Motor neuron (in vitro differentiated cells): ENCODE results near the gene OOSP4A. TPM values are rescaled to one million over a fixed set of nuclear protein-coding genes. Genes with fewer than 3 reads are reported as not detected.

Experiments used
- ATAC-seq, 8 experiments: fragments of 200-7000 bp; cut with Tn5 transposase; replicated peaks in 6 of 8; 2 replicates each; pipeline ENCODE4 v1.8.0; 2021; ENCODE audit warnings: mild to moderate bottlenecking in 8 of 8, moderate library complexity in 8 of 8
- H3K27ac ChIP-seq, 2 donors: fragments of 250-450 bp; sonication (Bioruptor Pico); 2 replicates each; pipeline ENCODE4 v1.9.0; 2021; ENCODE audit warnings: antibody characterized with exemption in 2 of 2, mild to moderate bottlenecking in 2 of 2, moderate library complexity in 1 of 2
- H3K4me1 ChIP-seq, 2 donors: fragments of 250-450 bp; sonication (Bioruptor Pico); replicated peaks in 1 of 2; 2 replicates each; pipeline ENCODE4 v1.6.1; 2021; ENCODE audit warnings: antibody characterized with exemption in 2 of 2, mild to moderate bottlenecking in 2 of 2, moderate library complexity in 1 of 2
- H3K4me3 ChIP-seq, 5 donors: fragments of 250-450 bp; sonication (Bioruptor Pico); 2 replicates each; pipeline ENCODE4 v1.9.0; 2021; ENCODE audit warnings: antibody characterized with exemption in 5 of 5, mild to moderate bottlenecking in 5 of 5, moderate library complexity in 4 of 5
- WGBS, 10 experiments: fragments of 450-650 bp; shearing (Covaris generic); methylation state at CpG; one replicate each; pipeline ENCODE4 v1.0.0; 2022; 5-methylcytosine and 5-hydroxymethylcytosine counted together
- in situ Hi-C, 9 experiments: fragments of 400-800 bp; cut with MboI; loops; one replicate each; pipeline ENCODE4 v1.15.0; 2021; ENCODE audit warnings: low sequenced_read_pairs in 9 of 9, low pct_unique_long_range_greater_than_20kb in 2 of 9; ENCODE audit not compliant: unreplicated experiment in 9 of 9
- total RNA-seq, 8 experiments: library from RNA; unstranded; fragments of 300-600 nt; gene quantifications; 2 replicates each; pipeline versions ENCODE4 v1.2.3 to v1.2.4, GENCODE V29; 2022

OOSP4A gene
- total RNA-seq, 8 experiments from 2014 or later = not detected

DNA sequence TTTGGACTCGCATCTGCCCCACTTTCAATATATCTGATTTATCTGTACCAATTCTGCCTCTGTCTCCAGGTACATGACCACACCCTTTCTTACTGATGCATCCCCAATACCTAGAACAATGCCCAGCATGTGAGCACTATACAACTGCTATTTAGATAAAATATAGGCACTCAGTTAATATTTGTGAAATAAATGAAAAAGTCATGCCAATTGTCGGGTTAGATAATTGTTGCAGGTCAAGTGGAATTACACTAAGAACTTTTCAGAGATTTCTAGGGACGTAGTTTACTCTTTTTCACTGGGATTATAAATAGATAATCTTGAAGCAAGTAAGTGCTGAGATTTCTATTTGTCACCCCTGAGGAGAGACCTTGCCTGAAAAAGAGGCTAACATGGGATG lies 20.5 kb downstream of the OOSP4A start:
- 14 to 79% (median 59%) methylated on average over 1 to 3 of the region's 3 CpGs; no CpG with 5 or more reads in 1 of the 10 experiments for WGBS, 10 experiments

DNA sequence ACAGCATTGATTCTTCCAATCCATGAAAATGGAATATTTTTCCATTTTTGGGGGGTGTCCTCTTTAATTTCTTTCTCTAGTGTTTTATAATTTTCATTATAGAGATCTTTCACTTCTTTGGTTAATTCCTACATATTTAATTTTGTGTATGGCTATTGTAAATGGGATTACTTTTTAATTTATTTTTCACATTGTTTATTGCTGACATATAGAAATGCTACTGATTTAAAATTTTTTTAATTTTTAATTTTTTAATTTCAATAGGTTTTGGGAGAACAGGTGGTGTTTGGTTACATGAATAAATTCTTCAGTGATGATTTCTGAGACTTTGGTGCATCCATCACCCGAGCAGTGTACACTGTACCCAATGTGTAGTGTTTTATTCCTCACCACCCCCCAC lies 26.6 kb downstream of the OOSP4A start:
- Histone ChIP-seq H3K4me3 (no peak overlapping the region), H3K27ac (no peak overlapping the region), H3K4me1 (no peaks in the 10 kb centered on the region)
- 0 to 70% (median 42%) methylated on average over 1 of the region's 1 CpG for WGBS, 10 experiments
- in situ Hi-C loops = no loop called here
- no peak for ATAC-seq

More for the DNA sequence above, 20.5 kb downstream of the OOSP4A start:
- Histone ChIP-seq H3K4me1 (no peaks in the 10 kb centered on the region), H3K27ac (no peak overlapping the region), H3K4me3 (no peak overlapping the region)
- ATAC-seq = no peak
- in situ Hi-C loops = no loop called here

DNA sequence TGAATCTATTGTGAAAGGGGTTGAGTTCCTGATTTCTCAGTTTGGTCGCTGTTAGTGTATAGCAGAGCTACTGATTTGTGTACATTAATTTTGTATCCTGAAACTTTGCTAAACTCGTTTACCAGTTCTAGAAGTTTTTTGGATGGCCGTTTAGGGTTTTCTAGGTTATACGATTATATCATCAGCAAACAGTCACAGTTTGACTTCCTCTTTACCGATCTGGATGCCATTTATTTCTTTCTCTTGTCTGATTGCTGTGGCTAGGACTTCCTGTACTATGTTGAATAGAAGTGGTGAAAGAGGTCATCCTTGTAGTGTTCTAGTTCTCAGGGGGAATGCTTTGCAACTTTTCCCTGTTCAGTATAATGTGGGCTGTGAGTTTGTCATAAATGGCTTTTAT lies 28.6 kb downstream of the OOSP4A start:
- in situ Hi-C loops = no loop called here
- no peak for ATAC-seq
- Histone ChIP-seq H3K27ac (no peak overlapping the region), H3K4me1 (no peaks in the 10 kb centered on the region), H3K4me3 (no peak overlapping the region)
- WGBS, 10 experiments = 0 to 74% (median 48%) methylated on average over 2 to 5 of the region's 5 CpGs; no CpG with 5 or more reads in 2 of the 10 experiments

DNA sequence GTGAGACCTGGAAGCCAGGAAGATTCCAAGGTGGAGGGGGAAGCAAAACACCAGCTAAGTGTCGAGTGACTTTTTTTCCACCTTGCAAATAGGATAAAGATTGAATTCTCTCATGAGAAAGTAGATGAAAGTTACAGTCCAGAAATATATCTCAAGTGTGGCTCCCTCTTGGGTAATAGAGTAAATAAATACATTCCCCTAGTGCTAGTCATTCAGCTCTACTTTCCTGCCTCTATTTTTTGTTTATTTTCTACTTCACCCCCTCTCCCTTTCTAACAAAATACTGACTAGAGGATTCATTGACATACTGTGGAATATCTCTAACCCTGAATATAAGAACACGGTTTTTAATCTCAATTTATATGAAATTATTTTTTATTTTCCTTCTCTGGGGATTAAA lies 34.0 kb downstream of the OOSP4A start:
- in situ Hi-C loops = no loop called here
- ATAC-seq = no peak
- no peak overlapping the region for H3K4me3 ChIP-seq
- H3K27ac ChIP-seq = no peak overlapping the region
- no peaks in the 10 kb centered on the region for H3K4me1 ChIP-seq
- WGBS, 10 experiments = 0 to 73% (median 44%) methylated on average over 1 to 2 of the region's 2 CpGs

DNA sequence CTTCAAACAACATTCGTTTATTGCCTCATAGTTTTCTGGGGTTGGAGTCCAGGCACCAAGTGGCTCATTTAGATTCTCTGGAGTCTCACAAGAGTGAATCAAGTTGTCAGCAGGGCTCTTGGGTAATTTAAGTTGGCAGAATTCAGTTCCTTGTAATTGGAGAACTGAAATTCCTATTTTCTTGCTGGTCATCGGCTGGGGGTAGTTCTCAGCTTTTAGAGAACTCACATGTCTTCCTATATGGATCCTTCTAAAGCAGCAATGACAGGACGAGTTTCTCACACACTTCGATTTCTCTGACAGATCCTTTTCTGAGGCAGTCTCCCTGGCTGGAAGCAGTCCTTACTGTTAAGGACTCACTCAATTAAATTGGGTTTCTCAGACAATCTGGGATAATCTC lies 35.9 kb downstream of the OOSP4A start:
- Histone ChIP-seq H3K4me1 (no peaks in the 10 kb centered on the region), H3K4me3 (no peak overlapping the region), H3K27ac (no peak overlapping the region)
- WGBS, 10 experiments = 0 to 93% (median 52%) methylated on average over 1 to 4 of the region's 4 CpGs; no CpG with 5 or more reads in 1 of the 10 experiments
- in situ Hi-C loops = no loop called here
- ATAC-seq = no peak

DNA sequence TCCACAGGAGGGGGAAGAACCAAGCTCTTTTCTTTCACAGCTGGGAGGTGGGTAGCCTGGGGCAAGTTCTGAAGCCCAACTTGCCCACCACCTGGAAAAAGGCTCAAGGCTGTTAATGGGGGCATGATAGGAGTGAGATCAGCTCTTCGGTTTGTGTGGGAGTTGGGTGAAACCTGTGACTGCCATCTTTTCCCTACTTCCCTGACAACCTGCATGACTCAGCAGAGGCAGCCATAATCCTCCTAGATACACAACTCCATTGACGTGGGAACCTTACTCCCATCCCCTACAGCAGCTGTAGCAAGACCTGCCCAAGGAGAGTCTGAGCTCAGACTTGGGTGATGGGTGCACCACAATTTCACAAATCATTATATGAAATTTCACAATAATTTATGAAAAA lies 39.9 kb downstream of the OOSP4A start:
- ATAC-seq = no peak
- no peaks in the 10 kb centered on the region for H3K4me1 ChIP-seq
- 0 to 100% (median 100%) methylated on average over 1 to 2 of the region's 2 CpGs; no CpG with 5 or more reads in 5 of the 10 experiments for WGBS, 10 experiments
- H3K4me3 ChIP-seq = no peak overlapping the region
- in situ Hi-C loops = no loop called here
- H3K27ac ChIP-seq = no peak overlapping the region

DNA sequence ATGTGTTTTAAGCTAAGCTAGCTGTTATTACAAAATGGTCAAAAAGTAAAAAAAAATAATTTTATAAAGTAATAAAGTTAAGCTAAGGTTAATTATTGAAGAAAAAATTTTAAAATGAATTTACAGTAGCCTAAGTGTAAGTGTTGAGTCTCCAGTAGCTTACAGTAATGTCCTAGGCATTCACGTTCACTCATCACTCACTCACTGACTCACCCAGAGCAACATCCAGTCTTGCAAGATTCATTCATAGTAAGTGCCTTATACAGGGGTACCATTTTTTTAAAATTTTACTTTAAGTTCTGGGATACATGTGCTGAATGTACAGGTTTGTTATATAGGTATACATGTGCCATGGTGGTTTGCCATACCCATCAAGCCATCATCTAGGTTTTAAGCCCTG lies 41.5 kb downstream of the OOSP4A start:
- 0 to 100% (median 58%) methylated on average over 1 of the region's 1 CpG; no CpG with 5 or more reads in 2 of the 10 experiments for WGBS, 10 experiments
- no peak for ATAC-seq
- in situ Hi-C loops = no loop called here

DNA sequence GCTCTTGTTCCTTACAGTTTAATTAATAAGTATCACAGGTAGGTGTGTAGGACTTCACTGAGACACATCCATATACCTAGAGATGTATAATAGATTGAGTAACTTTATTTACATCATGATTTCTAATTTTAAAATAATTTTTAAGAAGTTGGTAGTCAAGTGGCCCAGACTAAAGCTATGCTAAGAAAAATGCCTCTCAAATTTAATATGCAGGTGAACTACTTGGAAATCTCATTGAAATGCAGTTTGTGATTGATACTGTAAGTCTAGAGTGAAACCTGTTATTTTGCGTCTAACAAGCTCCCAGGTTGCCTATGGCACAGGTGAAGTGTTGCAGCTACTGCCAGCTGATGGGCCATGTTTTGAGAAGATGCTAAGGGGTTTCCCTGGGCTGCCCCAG lies 53.0 kb downstream of the OOSP4A start, which contains the start of gene OOSP4B:
Gene OOSP4B (plus strand): TSS at position 301 of the 400 bp plus-strand sequence.
- in situ Hi-C loops = no loop called here
- H3K4me1 ChIP-seq = no peaks in the 10 kb centered on the region
- H3K27ac ChIP-seq = no peak within 1 kb of the TSS
- WGBS, 10 experiments = 0 to 100% (median 67%) methylated on average over 1 of the region's 1 CpG; no CpG with 5 or more reads in 5 of the 10 experiments
- no peak for ATAC-seq
- H3K4me3 ChIP-seq = no peak within 1 kb of the TSS

More for the DNA sequence above, 41.5 kb downstream of the OOSP4A start:
- no peaks in the 10 kb centered on the region for H3K4me1 ChIP-seq
- no peak overlapping the region for H3K27ac ChIP-seq
- no peak overlapping the region for H3K4me3 ChIP-seq

DNA sequence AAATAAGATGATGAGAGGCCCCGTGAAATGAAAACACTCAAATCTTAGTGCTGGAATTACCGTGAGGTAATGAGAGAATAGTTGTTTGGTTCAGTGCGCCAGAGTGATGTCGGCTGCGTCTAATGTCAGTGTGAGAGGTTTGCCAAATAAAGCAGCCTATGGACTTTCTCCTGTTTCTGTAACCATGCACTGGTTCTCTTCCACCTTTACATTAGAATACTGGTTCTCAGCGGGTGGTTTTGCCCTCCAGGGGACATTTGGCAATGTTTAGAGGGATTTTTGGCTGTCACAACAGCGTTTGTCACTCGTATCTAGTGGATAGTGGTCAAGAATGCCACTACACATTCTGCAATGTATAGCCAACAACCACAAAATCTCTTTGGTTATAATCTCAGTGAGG lies 54.2 kb downstream of the OOSP4A start:
- in situ Hi-C loops = no loop called here
- Histone ChIP-seq H3K4me1 (no peaks in the 10 kb centered on the region), H3K27ac (no peak overlapping the region), H3K4me3 (no peak overlapping the region)
- no peak for ATAC-seq
- 0 to 80% (median 56%) methylated on average over 1 to 7 of the region's 8 CpGs; no CpG with 5 or more reads in 1 of the 10 experiments for WGBS, 10 experiments

Other genes starting within 250 kb of the OOSP4A start
- 10 to 100 TPM in 6 of 8 experiments, 1 to 10 TPM in 2; 5.7 to 21.4 (median 13.4) TPM for gene STX3, start 208.7 kb upstream of the OOSP4A start, total RNA-seq
- gene MRPL16, start 153.3 kb upstream of the OOSP4A start, total RNA-seq = 10 to 100 TPM; 16.5 to 70.2 (median 29.9) TPM
- not detected for gene CBLIF, start 118.5 kb upstream of the OOSP4A start, total RNA-seq
- gene TCN1, start 97.5 kb upstream of the OOSP4A start, total RNA-seq = 1 to 10 TPM in 2 of 8 experiments, under 1 TPM in 1, not detected in 5; 0.99 to 3.2 (median 1.7) TPM
- gene OOSP3, start 85.3 kb upstream of the OOSP4A start, total RNA-seq = not detected
- not detected for gene OOSP1, start 25.6 kb upstream of the OOSP4A start, total RNA-seq
- gene OOSP4B, start 53.1 kb downstream of the OOSP4A start, total RNA-seq = not detected
- gene OOSP2, start 76.4 kb downstream of the OOSP4A start, total RNA-seq = under 1 TPM in 1 of 8 experiments, not detected in 7; 0.08 TPM
- under 1 TPM in 1 of 8 experiments, not detected in 7; 0.33 TPM for gene MS4A3, start 92.6 kb downstream of the OOSP4A start, total RNA-seq
- under 1 TPM in 4 of 8 experiments, not detected in 4; 0.09 to 0.52 (median 0.14) TPM for gene MS4A2, start 124.6 kb downstream of the OOSP4A start, total RNA-seq
- 1 to 10 TPM in 1 of 8 experiments, under 1 TPM in 4, not detected in 3; 0.13 to 1.6 (median 0.36) TPM for gene MS4A6A, start 219.1 kb downstream of the OOSP4A start, total RNA-seq